GM18870 (cell line): ENCODE measurements around the gene KLLN.
A peak's percentile ranks its signal among the peaks of the same experiment; 100 is the strongest.
"Not testable (repeated sequence)": the region's sequence is repeated elsewhere in the genome, so short reads cannot be mapped to it uniquely, and the experiment has no call there.

Experiments
- ATAC-seq: cut with Tn5 transposase; IDR thresholded peaks from one replicate; pipeline ENCODE4 v1.9.1; 2021; ENCODE audit warnings: moderate library complexity; ENCODE audit not compliant: unreplicated experiment

KLLN gene

GRCh38 chr10:87867453-87867852 lies 4.1 kb upstream of the KLLN start:
- no peak for ATAC-seq

DNA sequence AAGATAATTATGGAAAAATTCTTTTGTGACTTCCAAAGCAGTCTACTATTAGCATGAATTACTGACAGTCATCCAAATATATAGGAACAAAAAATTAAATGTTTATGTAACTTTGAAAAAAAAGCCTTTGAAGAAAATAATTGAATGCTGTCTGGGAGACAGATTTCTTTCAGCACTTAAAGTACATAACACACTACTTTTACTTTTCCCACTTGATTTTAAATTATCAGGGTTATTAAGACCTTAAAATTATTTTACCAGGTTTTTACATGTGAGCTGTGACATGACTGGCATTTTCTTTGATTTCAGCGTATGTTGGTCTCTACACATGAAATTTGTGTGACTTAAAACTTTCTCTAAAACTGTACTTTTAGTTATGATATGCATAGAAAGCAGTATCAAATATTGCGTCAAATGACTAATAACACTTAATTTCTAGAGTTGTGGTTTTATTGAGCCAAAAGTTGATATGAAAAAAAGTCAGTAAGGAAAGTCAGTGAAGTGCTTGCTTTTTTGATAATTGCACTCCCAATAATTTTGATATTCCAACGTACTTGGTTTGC lies 3.2 kb upstream of the KLLN start:
- no peak for ATAC-seq

DNA sequence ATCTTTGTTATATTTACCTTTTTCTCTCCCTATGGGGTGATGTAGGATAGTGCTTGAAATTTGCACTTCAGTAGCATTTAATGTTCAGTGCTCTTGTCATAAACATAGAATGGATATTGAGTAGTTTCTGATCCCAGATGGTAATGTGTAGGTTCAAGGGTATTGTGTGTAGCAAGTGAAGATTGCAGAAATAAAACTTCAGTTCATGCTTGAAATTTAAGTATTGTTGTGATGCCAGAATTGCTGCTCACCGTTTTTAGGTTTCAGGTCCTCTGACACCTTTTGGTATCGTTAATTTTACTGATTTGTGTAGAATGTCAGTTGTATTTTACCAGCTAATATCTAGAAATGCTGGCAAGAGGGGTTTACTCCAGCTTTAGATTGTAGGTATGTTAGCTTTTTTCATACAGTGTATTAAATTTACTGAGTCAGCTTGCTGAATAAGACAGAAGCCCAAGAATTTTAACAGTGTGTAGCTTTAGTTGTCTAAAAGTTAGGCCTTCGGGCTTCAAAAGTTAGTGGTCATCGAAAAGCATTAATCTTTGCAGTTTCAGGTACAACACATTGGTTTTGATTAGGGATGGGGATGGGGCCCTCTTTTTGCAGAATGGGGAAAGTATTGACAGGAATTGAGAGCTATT lies 2.0 kb upstream of the KLLN start:
- ATAC-seq, result no peak

DNA sequence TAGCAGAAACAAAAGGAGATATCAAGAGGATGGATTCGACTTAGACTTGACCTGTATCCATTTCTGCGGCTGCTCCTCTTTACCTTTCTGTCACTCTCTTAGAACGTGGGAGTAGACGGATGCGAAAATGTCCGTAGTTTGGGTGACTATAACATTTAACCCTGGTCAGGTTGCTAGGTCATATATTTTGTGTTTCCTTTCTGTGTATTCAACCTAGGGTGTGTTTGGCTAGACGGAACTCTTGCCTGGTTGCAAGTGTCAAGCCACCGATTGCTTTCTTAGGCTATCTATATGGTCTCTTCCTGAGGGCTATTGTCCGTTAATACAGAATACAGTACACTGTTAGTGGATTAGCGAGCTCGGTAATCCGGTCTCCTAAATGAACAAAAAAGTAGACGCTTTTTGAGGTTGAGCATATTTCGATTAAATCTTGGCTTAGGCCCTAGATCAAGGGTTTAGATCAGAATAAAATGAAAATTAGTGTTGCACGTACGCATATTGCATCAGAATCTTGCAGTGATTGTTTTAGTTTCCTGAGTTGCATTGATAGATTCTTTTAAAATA lies 1.2 kb upstream of the KLLN start:
- ATAC-seq, result no peak

DNA sequence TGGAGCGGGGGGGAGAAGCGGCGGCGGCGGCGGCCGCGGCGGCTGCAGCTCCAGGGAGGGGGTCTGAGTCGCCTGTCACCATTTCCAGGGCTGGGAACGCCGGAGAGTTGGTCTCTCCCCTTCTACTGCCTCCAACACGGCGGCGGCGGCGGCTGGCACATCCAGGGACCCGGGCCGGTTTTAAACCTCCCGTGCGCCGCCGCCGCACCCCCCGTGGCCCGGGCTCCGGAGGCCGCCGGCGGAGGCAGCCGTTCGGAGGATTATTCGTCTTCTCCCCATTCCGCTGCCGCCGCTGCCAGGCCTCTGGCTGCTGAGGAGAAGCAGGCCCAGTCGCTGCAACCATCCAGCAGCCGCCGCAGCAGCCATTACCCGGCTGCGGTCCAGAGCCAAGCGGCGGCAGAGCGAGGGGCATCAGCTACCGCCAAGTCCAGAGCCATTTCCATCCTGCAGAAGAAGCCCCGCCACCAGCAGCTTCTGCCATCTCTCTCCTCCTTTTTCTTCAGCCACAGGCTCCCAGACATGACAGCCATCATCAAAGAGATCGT lies 690 bp upstream of the KLLN start:
- ATAC-seq, result not testable (repeated sequence)

GRCh38 chr10:87862679-87863052 lies 667 bp downstream of the KLLN start:
- ATAC-seq, result peak; percentile 8

- ATAC-seq, result peak; percentile 50
Measured at GRCh38 chr10:87861953-87862678, 1.2 kb downstream of the KLLN start.

- ATAC-seq, result peak; percentile 10
Measured at GRCh38 chr10:87861566-87861952, 1.8 kb downstream of the KLLN start.

DNA sequence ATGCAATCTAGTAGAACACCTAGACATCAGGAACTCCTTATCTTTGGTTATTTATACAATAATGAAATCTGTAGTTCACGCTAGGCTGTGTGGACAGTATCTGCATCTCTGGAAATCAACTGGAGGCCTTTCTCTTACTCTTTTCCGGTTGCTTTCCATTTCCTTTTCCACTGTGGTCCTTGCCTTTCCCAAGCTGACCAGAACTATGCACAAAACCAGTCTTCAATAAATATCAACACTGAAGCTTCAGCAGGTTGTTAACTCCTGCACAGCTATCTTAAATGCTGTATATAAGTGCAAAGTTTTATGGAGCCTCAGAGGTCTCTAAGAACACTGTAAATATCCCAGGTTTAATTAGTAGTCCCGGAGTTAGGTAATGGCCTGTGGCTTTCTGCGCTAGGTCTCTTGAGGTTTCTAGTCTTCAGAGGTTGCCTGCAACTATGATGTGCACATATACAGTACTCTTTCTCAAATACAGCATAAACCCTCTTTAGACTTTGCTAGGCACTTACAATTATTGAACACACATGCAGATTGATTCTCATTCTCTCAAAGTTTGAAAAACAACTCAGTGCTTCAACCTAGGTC lies 2.4 kb downstream of the KLLN start:
- no peak for ATAC-seq

- ATAC-seq, result no peak
Measured at GRCh38 chr10:87860156-87860795, 3.1 kb downstream of the KLLN start.

- not testable (repeated sequence) for ATAC-seq
Measured at GRCh38 chr10:87855665-87856064, 7.7 kb downstream of the KLLN start.

DNA sequence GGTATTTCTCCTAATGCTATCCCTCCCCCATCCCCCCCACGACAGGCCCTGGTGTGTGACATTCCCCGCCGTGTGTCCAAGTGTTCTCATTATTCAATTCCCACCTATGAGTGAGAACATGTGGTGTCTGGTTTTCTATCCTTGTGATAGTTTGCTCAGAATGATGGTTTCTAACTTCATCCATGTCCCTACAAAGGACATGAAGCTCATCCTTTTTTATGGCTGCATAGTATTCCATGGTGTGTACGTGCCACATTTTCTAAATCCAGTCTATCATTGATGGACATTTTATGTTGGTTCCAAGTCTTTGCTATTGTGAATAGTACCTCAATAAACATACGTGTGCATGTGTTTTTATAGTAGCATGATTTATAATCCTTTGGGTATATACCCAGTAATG lies 8.1 kb downstream of the KLLN start:
- ATAC-seq, result not testable (repeated sequence)

DNA sequence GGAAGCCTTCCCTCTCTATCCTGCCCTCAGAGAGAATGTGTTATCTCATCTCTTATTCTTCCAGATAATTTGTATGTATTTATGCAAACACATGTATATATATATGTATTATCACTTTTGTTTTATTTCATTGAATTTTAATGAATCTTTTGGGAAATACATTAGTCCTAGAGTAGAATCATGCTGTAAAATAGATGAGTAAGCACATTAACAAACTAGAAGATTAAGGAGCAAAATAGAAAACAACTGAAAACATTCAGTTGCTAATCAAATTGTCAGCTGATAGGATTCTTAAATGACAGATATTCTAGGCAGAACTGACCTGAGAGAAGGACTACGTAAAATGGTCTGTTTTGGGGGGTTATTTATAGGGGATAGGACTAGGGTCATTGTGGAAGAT lies 11.2 kb downstream of the KLLN start:
- ATAC-seq, result no peak

- no peak for ATAC-seq
Measured at GRCh38 chr10:87850742-87851205, 12.6 kb downstream of the KLLN start.

GRCh38 chr10:87849001-87849400 lies 14.3 kb downstream of the KLLN start:
- ATAC-seq, result no peak

DNA sequence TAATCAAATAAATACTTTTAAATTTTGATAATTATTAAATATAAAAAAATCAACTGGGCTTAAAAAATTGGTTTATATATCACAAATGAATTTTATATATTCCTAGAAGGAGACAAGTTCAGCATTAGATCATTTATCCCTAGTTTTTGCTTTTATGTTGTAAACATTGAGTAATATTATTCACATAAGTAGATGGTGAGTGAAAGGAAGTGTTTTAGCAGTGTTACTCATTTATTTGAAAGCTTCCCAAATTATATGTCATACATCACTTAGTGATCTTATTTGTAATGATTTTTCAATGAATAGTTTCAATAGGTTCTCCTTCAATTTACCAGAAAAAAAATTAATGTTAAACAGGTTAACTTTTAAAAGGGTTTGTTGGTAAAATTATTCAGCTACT lies 15.8 kb downstream of the KLLN start:
- ATAC-seq, result no peak

GRCh38 chr10:87846711-87847110 lies 16.6 kb downstream of the KLLN start:
- not testable (repeated sequence) for ATAC-seq

DNA sequence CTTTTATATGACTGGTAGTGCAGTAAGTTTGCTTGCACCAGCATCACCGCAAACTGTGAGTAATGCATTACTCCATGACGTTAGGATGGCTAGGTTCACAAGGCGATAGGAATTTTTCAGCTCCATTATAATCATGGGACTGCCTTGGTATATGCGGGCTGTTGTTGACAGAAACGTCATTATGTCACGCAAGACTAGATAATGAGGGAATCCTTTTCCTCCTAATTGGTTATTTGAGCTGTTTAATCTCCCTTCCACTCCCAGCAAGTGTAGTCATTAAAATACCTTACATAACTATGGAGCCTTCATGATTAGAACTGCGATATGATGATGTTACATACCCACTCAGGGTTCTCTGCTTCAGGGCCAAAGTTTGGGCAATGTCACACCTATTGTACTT lies 17.3 kb downstream of the KLLN start:
- no peak for ATAC-seq

- no peak for ATAC-seq
Measured at GRCh38 chr10:87845624-87845998, 17.7 kb downstream of the KLLN start.

DNA sequence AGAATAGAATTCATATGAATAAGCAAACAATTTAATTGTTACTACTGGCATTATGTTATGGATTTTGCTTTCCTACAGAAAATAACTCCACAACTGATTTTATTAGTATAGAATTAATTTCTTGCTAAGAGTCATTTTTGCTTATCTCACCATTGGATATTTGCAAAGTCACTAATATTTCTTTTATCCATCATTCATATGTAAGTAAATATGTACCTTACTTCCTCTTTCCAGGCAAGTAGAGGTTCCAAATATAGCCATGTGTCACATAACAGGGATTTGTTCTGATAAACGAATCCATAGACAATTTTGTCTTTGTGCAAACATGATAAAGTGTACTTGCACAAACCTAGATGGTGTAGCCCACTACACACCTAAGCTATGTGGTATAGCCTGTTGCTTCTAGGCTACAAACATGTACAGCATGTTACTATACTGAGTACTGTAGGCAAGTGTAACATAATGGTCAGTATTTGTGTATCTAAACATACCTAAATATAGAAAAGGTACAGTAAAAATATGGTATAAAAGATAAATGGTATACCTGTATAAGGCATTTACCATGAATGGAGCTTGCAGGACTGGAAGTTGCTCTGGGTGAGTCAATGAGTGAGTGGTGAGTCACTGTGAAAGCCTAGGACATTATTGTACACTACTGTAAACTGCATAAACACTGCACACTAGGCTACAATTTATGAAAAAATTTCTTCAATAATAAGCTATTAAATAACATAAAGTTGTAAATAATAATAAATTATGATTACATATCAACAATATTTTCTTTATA lies 18.3 kb downstream of the KLLN start:
- ATAC-seq, result no peak
